ENCODE measurements around the gene C1orf105. TPM values are rescaled to one million over a fixed set of nuclear protein-coding genes. Genes with fewer than 3 reads are reported as not detected.

Gene C1orf105
- total and polyA plus RNA-seq, 10 of the 15 experiments (the other 5 are each of a cell fraction or from before 2014, with no cell fraction given), result not detected

DNA sequence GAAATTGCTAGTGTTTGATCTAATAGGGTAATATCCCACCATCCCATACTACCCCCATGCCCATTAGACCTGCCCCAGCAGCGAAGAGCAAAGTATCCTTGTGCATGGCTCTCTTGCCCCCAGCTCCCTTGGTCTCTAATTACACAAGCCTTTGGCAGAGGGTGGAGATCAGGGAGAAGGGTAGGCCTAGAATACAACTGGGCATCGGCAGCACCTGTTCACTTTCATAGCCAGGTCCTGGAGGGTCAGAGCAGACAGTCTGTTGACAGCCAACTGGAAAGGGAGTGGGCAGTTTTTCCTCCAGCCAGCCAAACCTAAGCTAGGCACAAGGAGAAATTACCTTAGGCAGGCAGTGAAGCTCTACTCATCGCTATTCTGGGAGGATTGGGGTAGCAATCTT lies 26.1 kb downstream of the C1orf105 start:
- intact Hi-C loops (cut with micrococcal nuclease; ENCODE audit: unreplicated experiment), result no loop called here
- CTCF ChIA-PET, result interaction anchor here (1.1 to 7.8 kb wide), 3 partner anchors 18 to 445 kb away, joined by 3 to 91 read pairs (median 7); no protein-coding TSS in a partner anchor
- no peak for DNase-seq (ENCODE audit: low read depth, low spot score)

GRCh38 chr1:172447641-172448040 lies 27.2 kb downstream of the C1orf105 start:
- ChIA-PET SMC1A (ENCODE audit: uncharacterized antibody, unreplicated experiment) (no interaction called here), CTCF (interaction anchor here (5.9 kb wide), 1 partner anchor 272 kb away, joined by 48 read pairs; no protein-coding TSS in a partner anchor), RAD21 (ENCODE audit: unreplicated experiment) (no interaction called here), POLR2A (no interaction called here)
- no peak for ATAC-seq
- no peak for FAIRE-seq
- in situ Hi-C loops (cut with MboI), result loop anchor here (25.0 kb wide), 1 partner anchor 660 kb away; the partner anchor contains the start of gene METTL13
- Histone ChIP-seq H3K27ac (ENCODE audit: control insufficient read depth, insufficient read depth) (no peak overlapping the region), H3K4me3 (no peak overlapping the region), H3K4me1 (ENCODE audit: control insufficient read depth, insufficient read depth, low read length) (no peaks in the 10 kb centered on the region), H3K36me3 (ENCODE audit: control insufficient read depth in 2 of 2, insufficient read depth in 2 of 2, low read length in 1 of 2) (no peaks in the 10 kb centered on the region), H3K9ac (ENCODE audit: control insufficient read depth, insufficient read depth, low read length) (no peak overlapping the region), H2AFZ (ENCODE audit: control insufficient read depth, low read depth, low read length) (no peak overlapping the region), H3K79me2 (ENCODE audit: control insufficient read depth, insufficient read depth, low read length) (peaks cover 14% of the 10 kb centered on the region), H3K27me3 (replicated peaks in 1 of 2; ENCODE audit: control insufficient read depth in 2 of 2, insufficient read depth in 2 of 2, low read length in 1 of 2) (no peaks in the 10 kb centered on the region; a peak in 1 of 4 replicates), H4K20me1 (ENCODE audit: control insufficient read depth, insufficient read depth) (no peaks in the 10 kb centered on the region), H3K9me3 (replicated peaks; ENCODE audit: control insufficient read depth, insufficient read depth, low read length) (no peaks in the 10 kb centered on the region), H3K4me2 (ENCODE audit: control insufficient read depth, insufficient read depth) (no peak overlapping the region)
- BruUV-seq (replicated peaks), result no TSS peak
- intact Hi-C loops (cut with micrococcal nuclease; ENCODE audit: unreplicated experiment), result no loop called here
- DNase-seq (ENCODE audit: low read depth, low spot score), result no peak
- 58% methylated on average over 2 of the region's 2 CpGs for WGBS (ENCODE audit: insufficient coverage, insufficient replicate concordance, low lambda C conversion rate, missing lambda C conversion rate)
- TF ChIP-seq RAD21 (IDR thresholded peaks at IDR 0.05; ENCODE audit: insufficient read depth, low read depth, low read length) (no peak), CREM (IDR thresholded peaks at IDR 0.05; ENCODE audit: low read depth) (no peak), FOXK2 (IDR thresholded peaks at IDR 0.05) (no peak), CHD2 (IDR thresholded peaks at IDR 0.05; ENCODE audit: borderline replicate concordance, low read depth, low read length) (no peak), BRCA1 (IDR thresholded peaks at IDR 0.05; ENCODE audit: low read depth, low read length) (no peak)
- TF ChIP-seq, protein P1, sequence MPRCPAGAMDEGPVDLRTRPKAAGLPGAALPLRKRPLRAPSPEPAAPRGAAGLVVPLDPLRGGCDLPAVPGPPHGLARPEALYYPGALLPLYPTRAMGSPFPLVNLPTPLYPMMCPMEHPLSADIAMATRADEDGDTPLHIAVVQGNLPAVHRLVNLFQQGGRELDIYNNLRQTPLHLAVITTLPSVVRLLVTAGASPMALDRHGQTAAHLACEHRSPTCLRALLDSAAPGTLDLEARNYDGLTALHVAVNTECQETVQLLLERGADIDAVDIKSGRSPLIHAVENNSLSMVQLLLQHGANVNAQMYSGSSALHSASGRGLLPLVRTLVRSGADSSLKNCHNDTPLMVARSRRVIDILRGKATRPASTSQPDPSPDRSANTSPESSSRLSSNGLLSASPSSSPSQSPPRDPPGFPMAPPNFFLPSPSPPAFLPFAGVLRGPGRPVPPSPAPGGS (IDR thresholded peaks at IDR 0.05; ENCODE audit: borderline replicate concordance, insufficient read depth, low read depth, low read length, poor library complexity, severe bottlenecking), result no peak
- TF ChIP-seq, protein P2, sequence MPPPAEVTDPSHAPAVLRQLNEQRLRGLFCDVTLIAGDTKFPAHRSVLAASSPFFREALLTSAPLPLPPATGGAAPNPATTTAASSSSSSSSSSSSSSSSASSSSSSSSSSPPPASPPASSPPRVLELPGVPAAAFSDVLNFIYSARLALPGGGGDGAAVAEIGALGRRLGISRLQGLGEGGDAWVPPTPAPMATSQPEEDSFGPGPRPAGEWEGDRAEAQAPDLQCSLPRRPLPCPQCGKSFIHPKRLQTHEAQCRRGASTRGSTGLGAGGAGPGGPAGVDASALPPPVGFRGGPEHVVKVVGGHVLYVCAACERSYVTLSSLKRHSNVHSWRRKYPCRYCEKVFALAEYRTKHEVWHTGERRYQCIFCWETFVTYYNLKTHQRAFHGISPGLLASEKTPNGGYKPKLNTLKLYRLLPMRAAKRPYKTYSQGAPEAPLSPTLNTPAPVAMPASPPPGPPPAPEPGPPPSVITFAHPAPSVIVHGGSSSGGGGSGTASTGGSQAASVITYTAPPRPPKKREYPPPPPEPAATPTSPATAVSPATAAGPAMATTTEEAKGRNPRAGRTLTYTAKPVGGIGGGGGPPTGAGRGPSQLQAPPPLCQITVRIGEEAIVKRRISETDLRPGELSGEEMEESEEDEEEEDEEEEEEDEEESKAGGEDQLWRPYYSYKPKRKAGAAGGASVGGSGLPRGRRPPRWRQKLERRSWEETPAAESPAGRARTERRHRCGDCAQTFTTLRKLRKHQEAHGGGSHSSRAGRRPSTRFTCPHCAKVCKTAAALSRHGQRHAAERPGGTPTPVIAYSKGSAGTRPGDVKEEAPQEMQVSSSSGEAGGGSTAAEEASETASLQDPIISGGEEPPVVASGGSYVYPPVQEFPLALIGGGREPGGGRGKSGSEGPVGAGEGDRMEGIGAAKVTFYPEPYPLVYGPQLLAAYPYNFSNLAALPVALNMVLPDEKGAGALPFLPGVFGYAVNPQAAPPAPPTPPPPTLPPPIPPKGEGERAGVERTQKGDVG (CRISPR knock-in tag; IDR thresholded peaks at IDR 0.05), result no peak

More for the DNA sequence above, 26.1 kb downstream of the C1orf105 start:
- no TSS peak for BruUV-seq (replicated peaks)
- ChIA-PET POLR2A (no interaction called here), RAD21 (ENCODE audit: unreplicated experiment) (interaction anchor here (0.8 kb wide), 1 partner anchor 99 kb away, joined by 4 read pairs; no protein-coding TSS in a partner anchor), SMC1A (ENCODE audit: uncharacterized antibody, unreplicated experiment) (interaction anchor here (0.7 to 1.3 kb wide), 3 partner anchors 47 to 443 kb away, joined by 3 to 8 read pairs (median 3); no protein-coding TSS in a partner anchor)
- no peak overlapping the region for H3K9ac ChIP-seq (ENCODE audit: control insufficient read depth, insufficient read depth, low read length)
- FAIRE-seq (no peak), ATAC-seq (no peak)
- no peak overlapping the region for H3K4me2 ChIP-seq (ENCODE audit: control insufficient read depth, insufficient read depth)
- H3K79me2 ChIP-seq (ENCODE audit: control insufficient read depth, insufficient read depth, low read length), result peaks cover 24% of the 10 kb centered on the region
- H3K36me3 ChIP-seq (ENCODE audit: control insufficient read depth in 2 of 2, insufficient read depth in 2 of 2, low read length in 1 of 2), result 0 out of 4 replicates have a peak, but pooled peaks cover 0 to 3% of the 10 kb centered on the region in 2 experiments
- H2AFZ ChIP-seq (ENCODE audit: control insufficient read depth, low read depth, low read length), result no peak overlapping the region
- H4K20me1 ChIP-seq (ENCODE audit: control insufficient read depth, insufficient read depth), result no peaks in the 10 kb centered on the region
- no peak overlapping the region for H3K27ac ChIP-seq (ENCODE audit: control insufficient read depth, insufficient read depth)
- no peak for TF ChIP-seq KAT2A (conservative IDR thresholded peaks at IDR 0.05; ENCODE audit: control insufficient read depth, low read depth, low read length)
- no peaks in the 10 kb centered on the region for H3K9me3 ChIP-seq (replicated peaks; ENCODE audit: control insufficient read depth, insufficient read depth, low read length)
- H3K27me3 ChIP-seq (replicated peaks in 1 of 2; ENCODE audit: control insufficient read depth in 2 of 2, insufficient read depth in 2 of 2, low read length in 1 of 2), result no peaks in the 10 kb centered on the region; a peak in 1 of 4 replicates
- H3K4me3 ChIP-seq, result no peak overlapping the region
- no peaks in the 10 kb centered on the region for H3K4me1 ChIP-seq (ENCODE audit: control insufficient read depth, insufficient read depth, low read length)
- WGBS (ENCODE audit: insufficient coverage, insufficient replicate concordance, low lambda C conversion rate, missing lambda C conversion rate), result 24% methylated on average over 3 of the region's 3 CpGs
- in situ Hi-C loops (cut with MboI), result loop anchor here (25.0 kb wide), 1 partner anchor 659 kb away; the partner anchor contains the start of gene METTL13

Data from GM12878 (cell line).